Caco-2 (cell line): Measurements from ENCODE around the gene LRP1B. TPM values are rescaled to one million over a fixed set of nuclear protein-coding genes. Genes with fewer than 3 reads are reported as not detected.

ENCODE experiments used
- BruUV-seq: library from RNA; stranded (reverse); fragments of 400-500 nt; replicated peaks from 2 replicates; lab custom pipeline; 2021; lab: Mats Ljungman, UMichigan
- CTCF ChIA-PET: fragments of 300-600 bp; sonication (Branson Sonifier 250); formaldehyde crosslinking; loops from one replicate; lab custom pipeline; 2022; ENCODE audit warnings: antibody characterized with exemption; lab: Charles Lee
- POLR2A ChIA-PET: fragments of 300-600 bp; sonication (Branson Sonifier 250); formaldehyde crosslinking; loops from one replicate; lab custom pipeline; 2022; ENCODE audit warnings: antibody characterized with exemption; lab: Charles Lee
- DNase-seq, 2 experiments: peaks; one replicate each; pipeline versions ENCODE4 v3.0.0 to v3.0.0-alpha.2; 2020 to 2022
- H3K27me3 ChIP-seq: replicated peaks from 2 replicates; pipeline ENCODE4 v1.6.0; 2011; ENCODE audit warnings: low read length; ENCODE audit not compliant: control insufficient read depth, insufficient read depth
- H3K36me3 ChIP-seq: 2 replicates; pipeline ENCODE4 v1.5.1; 2011; ENCODE audit warnings: low read length; ENCODE audit not compliant: control insufficient read depth, insufficient read depth
- H3K4me1 ChIP-seq: fragments of 250-450 bp; sonication (Bioruptor Pico); 2 replicates; pipeline ENCODE4 v1.5.1; 2020; ENCODE audit warnings: mild to moderate bottlenecking
- H3K4me3 ChIP-seq: 2 replicates; pipeline ENCODE4 v1.5.1; 2011; ENCODE audit warnings: low read depth, mild to moderate bottlenecking, control low read depth, low read length
- H3K9me3 ChIP-seq: fragments of 250-450 bp; sonication (Bioruptor Pico); 2 replicates; pipeline ENCODE4 v1.5.1; 2020; ENCODE audit warnings: mild to moderate bottlenecking, moderate library complexity
- H3K27ac Mint-ChIP-seq: one replicate; pipeline ENCODE4 v1.8.0; 2022; ENCODE audit warnings: mixed read lengths; ENCODE audit not compliant: unreplicated experiment
- H3K27me3 Mint-ChIP-seq: one replicate; pipeline ENCODE4 v1.8.0; 2022; ENCODE audit warnings: mixed read lengths; ENCODE audit not compliant: insufficient read depth, unreplicated experiment
- H3K36me3 Mint-ChIP-seq: one replicate; pipeline ENCODE4 v1.8.0; 2022; ENCODE audit warnings: mild to moderate bottlenecking, mixed read lengths; ENCODE audit not compliant: insufficient read depth, unreplicated experiment
- H3K4me1 Mint-ChIP-seq: one replicate; pipeline ENCODE4 v1.8.0; 2022; ENCODE audit warnings: low read depth, mixed read lengths; ENCODE audit not compliant: unreplicated experiment
- H3K4me3 Mint-ChIP-seq: one replicate; pipeline ENCODE4 v1.8.0; 2022; ENCODE audit warnings: mild to moderate bottlenecking, moderate library complexity, mixed read lengths; ENCODE audit not compliant: unreplicated experiment
- H3K9me3 Mint-ChIP-seq: one replicate; pipeline ENCODE4 v1.8.0; 2022; ENCODE audit warnings: mixed read lengths; ENCODE audit not compliant: unreplicated experiment
- intact Hi-C: fragments of 100-400 bp; cut with micrococcal nuclease; formaldehyde crosslinking; loops from one replicate; pipeline ENCODE4 v1.10.0; 2022; ENCODE audit not compliant: unreplicated experiment
- total RNA-seq: library from RNA; stranded (reverse); gene quantifications from 2 replicates; pipeline ENCODE4 v1.2.3, GENCODE V29; 2022
- TF ChIP-seq, protein P1 (sequence below), 2 experiments: fragments of 200-600 bp in 1 of 2; IDR thresholded peaks; 1 replicate in 1 of 2; 2 replicates in 1 of 2; pipeline versions ENCODE4 v1.5.1 to v1.8.0; 2011 to 2022; ENCODE audit warnings: antibody characterized with exemption in 1 of 2, control low read depth in 1 of 2, inconsistent platforms in 1 of 2, low read depth in 1 of 2, low read length in 1 of 2, mild to moderate bottlenecking in 1 of 2, moderate library complexity in 1 of 2; ENCODE audit not compliant: insufficient read depth in 1 of 2, severe bottlenecking in 1 of 2, unreplicated experiment in 1 of 2

LRP1B gene
- total RNA-seq, 1 experiment from 2014 or later, result not detected

DNA sequence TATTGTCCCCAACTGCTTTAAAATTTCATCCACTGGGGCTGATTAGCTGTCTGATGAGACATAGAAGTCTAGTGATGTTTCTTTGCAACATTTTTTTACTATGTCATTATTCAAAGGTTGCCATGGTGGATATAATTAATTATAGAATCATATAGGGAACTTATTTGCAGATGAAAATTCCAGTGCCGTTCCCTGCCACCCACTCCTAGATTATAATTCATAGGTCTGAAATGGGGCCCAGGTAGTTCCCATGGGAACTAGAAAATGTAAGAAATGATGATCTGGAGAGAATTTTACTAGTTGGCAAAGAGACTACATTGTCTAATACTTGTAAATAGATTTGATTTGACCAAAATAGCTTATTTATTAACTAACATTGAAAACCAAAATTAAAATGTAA is 1854.2 kb downstream of the LRP1B start:
- H3K27me3 ChIP-seq, result no peaks in the 10 kb centered on the region
- Mint-ChIP-seq H3K4me3 (no peak overlapping the region), H3K9me3 (no peaks in the 10 kb centered on the region), H3K36me3 (no peaks in the 10 kb centered on the region), H3K27me3 (no peaks in the 10 kb centered on the region), H3K27ac (no peak overlapping the region), H3K4me1 (no peaks in the 10 kb centered on the region)
- BruUV-seq, result no TSS peak
- H3K36me3 ChIP-seq, result no peaks in the 10 kb centered on the region
- DNase-seq, result no peak
- ChIA-PET POLR2A (no interaction called here), CTCF (no interaction called here)
- TF ChIP-seq, protein P1, sequence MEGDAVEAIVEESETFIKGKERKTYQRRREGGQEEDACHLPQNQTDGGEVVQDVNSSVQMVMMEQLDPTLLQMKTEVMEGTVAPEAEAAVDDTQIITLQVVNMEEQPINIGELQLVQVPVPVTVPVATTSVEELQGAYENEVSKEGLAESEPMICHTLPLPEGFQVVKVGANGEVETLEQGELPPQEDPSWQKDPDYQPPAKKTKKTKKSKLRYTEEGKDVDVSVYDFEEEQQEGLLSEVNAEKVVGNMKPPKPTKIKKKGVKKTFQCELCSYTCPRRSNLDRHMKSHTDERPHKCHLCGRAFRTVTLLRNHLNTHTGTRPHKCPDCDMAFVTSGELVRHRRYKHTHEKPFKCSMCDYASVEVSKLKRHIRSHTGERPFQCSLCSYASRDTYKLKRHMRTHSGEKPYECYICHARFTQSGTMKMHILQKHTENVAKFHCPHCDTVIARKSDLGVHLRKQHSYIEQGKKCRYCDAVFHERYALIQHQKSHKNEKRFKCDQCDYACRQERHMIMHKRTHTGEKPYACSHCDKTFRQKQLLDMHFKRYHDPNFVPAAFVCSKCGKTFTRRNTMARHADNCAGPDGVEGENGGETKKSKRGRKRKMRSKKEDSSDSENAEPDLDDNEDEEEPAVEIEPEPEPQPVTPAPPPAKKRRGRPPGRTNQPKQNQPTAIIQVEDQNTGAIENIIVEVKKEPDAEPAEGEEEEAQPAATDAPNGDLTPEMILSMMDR (IDR thresholded peaks at IDR 0.05; ENCODE audit: insufficient read depth in 1 of 2, low read depth in 1 of 2, low read length in 1 of 2, severe bottlenecking in 1 of 2, unreplicated experiment in 1 of 2), result no peak
- no peak overlapping the region for H3K4me3 ChIP-seq
- no peaks in the 10 kb centered on the region for H3K9me3 ChIP-seq
- intact Hi-C loops, result no loop called here
- H3K4me1 ChIP-seq, result no peaks in the 10 kb centered on the region

DNA sequence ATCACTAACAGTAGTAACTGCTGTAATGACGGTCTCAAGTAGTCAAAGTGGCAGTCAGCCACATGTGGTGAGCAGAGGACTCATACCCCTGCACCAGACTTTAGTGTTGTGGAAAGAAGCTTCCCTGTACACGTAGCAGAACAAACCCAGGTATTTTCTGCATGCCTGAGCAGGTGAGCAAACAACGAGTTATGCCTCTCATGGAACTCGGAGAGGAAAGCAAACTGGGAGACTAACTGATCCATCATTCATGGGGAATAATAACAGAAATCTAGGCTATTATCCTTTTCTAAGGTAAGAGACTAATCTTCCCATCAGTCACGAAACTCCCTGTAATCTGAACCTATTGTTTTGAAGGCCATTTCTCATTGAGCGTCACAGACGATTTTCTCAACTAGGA is 1855.4 kb downstream of the LRP1B start:
- Mint-ChIP-seq H3K36me3 (no peaks in the 10 kb centered on the region), H3K27ac (no peak overlapping the region), H3K9me3 (no peaks in the 10 kb centered on the region), H3K4me3 (no peak overlapping the region), H3K4me1 (no peaks in the 10 kb centered on the region), H3K27me3 (no peaks in the 10 kb centered on the region)
- Histone ChIP-seq H3K4me1 (no peaks in the 10 kb centered on the region), H3K27me3 (no peaks in the 10 kb centered on the region), H3K9me3 (no peaks in the 10 kb centered on the region), H3K4me3 (no peak overlapping the region), H3K36me3 (no peaks in the 10 kb centered on the region)
- TF ChIP-seq, protein P1 (IDR thresholded peaks at IDR 0.05; ENCODE audit: insufficient read depth in 1 of 2, low read depth in 1 of 2, low read length in 1 of 2, severe bottlenecking in 1 of 2, unreplicated experiment in 1 of 2), result no peak
- CTCF ChIA-PET, result no interaction called here
- DNase-seq, result no peak
- POLR2A ChIA-PET, result no interaction called here
- no TSS peak for BruUV-seq
- intact Hi-C loops, result no loop called here

DNA sequence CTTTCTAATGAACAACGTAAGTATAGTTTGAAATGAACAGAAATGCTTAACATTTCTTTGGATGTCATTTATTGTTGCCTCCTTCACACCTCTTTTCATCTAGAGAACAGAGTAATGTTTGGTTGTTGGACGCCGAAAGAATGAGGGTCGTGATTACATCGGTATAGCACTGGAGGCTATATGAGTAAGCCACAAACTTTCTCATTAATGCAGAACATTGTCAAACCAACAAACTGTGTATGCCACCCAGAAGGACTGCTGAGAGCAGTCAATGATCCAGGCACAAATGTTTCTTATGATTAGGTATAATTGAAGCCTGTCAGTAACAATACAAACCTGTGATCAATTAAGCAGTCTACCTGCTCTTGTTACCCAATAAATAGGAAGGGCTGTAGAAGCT is 1855.9 kb downstream of the LRP1B start:
- H3K4me1 Mint-ChIP-seq, result no peaks in the 10 kb centered on the region
- Histone ChIP-seq H3K4me3 (no peak overlapping the region), H3K9me3 (no peaks in the 10 kb centered on the region), H3K36me3 (no peaks in the 10 kb centered on the region), H3K4me1 (no peaks in the 10 kb centered on the region), H3K27me3 (no peaks in the 10 kb centered on the region)
- no peak for DNase-seq
- H3K36me3 Mint-ChIP-seq, result no peaks in the 10 kb centered on the region
- CTCF ChIA-PET, result interaction anchor here (0.6 kb wide), 1 partner anchor 425 kb away, joined by 8 read pairs; no protein-coding TSS in a partner anchor
- no peak overlapping the region for H3K27ac Mint-ChIP-seq
- no peak overlapping the region for H3K4me3 Mint-ChIP-seq
- no TSS peak for BruUV-seq
- no peaks in the 10 kb centered on the region for H3K9me3 Mint-ChIP-seq
- intact Hi-C loops, result no loop called here
- POLR2A ChIA-PET, result no interaction called here
- TF ChIP-seq, protein P1 (IDR thresholded peaks at IDR 0.05; ENCODE audit: insufficient read depth in 1 of 2, low read depth in 1 of 2, low read length in 1 of 2, severe bottlenecking in 1 of 2, unreplicated experiment in 1 of 2), result no peak
- H3K27me3 Mint-ChIP-seq, result no peaks in the 10 kb centered on the region
